Lung microvascular endothelial cell (primary cell): ENCODE results near the gene ZNF669. TPM values are rescaled to one million over a fixed set of nuclear protein-coding genes. Genes with fewer than 3 reads are reported as not detected.

Experiments
- DNase-seq, 2 donors: peaks; one replicate each; pipeline versions ENCODE4 v3.0.0 to v3.0.0-alpha.2; 2010; ENCODE audit warnings: low read depth in 2 of 2
- total RNA-seq: library from RNA; depleted of rRNA; stranded (reverse); fragments of >200 nt; gene quantifications from 2 replicates; pipeline ENCODE4 v1.2.1, GENCODE V29; 2014

ZNF669 gene
- total RNA-seq, 1 donor from 2014 or later, result 14.5 TPM

- DNase-seq, result peak in 1 of 2 donors; percentile 11
Observed at GRCh38 chr1:247111259-247111699, 7.1 kb upstream of the ZNF669 start.

GRCh38 chr1:247110627-247111258 is 6.6 kb upstream of the ZNF669 start:
- no peak for DNase-seq

DNA sequence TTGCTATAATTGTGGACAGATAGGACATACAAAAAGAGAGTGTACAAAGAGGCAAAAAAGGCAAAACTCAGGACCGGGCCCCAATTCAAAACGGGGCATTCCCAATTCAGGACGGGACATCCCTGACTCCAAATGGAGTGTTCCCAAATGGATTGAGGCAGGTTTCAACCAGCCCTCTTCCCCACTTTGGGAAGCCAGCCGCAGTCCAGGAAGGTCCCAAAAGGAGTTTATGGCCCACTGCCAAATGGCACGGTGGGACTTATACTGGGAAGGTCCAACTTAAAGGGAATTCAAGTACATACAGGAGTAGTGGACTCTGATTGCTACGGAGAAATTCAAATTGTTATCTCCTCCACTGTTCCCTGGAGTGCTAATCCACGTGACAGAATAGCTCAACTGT is 3.5 kb upstream of the ZNF669 start:
- no peak for DNase-seq

GRCh38 chr1:247105966-247106365 is 1.8 kb upstream of the ZNF669 start:
- no peak for DNase-seq

- DNase-seq, result no peak
Observed at GRCh38 chr1:247104965-247105364, 809 bp upstream of the ZNF669 start.

- DNase-seq, result no peak
Observed at GRCh38 chr1:247102381-247102780, 1.8 kb downstream of the ZNF669 start.

GRCh38 chr1:247100676-247101279 is 3.4 kb downstream of the ZNF669 start:
- DNase-seq, result no peak

DNA sequence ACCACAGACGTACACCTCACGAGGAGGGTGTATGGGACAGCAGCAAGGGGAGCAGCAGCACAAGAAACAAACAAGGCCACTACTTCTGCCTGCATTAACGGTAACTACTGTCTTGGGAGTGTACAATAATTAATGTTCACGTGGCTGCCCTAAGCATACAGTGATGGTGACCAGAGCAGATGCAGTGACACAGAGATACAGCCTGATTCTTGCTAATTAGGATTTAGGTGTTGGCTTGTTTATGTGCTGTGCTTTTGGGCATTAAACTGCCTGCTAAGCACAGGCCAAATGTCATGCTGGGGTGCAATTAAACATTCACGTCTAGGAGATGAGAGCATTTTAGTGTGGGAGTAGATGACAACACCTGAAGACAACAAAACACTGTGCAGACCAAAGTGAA is 7.2 kb downstream of the ZNF669 start:
- no peak for DNase-seq

DNA sequence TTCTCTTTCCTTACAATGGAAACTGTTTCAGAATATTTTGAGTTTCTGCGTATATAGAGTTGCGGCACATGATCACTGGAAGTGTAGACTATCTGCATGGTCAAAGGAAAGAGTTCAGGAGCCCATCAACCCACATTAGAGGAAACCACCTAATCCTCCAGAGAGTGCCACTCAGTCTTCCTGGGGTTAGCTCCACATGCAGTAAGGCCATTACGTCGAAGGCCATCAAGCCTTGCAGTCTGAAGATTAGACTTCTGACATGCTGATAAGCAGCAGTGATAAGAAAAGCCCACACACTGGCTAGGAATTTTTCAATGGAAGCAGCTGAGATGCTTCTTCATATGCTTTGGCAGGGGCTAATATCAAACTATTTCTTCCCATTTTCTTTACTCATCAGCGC is 7.6 kb downstream of the ZNF669 start:
- DNase-seq, result no peak

GRCh38 chr1:247096112-247096511 is 8.0 kb downstream of the ZNF669 start:
- DNase-seq, result no peak

DNA sequence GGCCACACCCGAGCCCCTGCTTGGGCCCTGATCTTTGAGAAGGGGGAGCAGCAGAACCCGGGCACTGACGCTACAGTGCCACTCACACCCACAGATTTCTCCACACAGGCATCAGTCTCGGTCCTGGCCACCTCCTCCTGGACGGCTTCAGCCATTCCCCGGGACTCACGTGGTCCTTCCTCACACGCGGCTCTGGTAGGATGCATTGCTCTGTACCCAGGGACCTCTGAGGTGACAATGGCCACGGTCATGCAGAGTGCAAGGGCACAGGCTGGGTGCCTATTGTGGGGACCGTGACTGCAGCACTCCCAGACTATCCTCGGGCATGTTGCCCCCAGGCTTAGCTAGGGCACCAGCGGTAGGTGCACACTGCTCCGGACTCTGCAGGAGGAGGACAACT is 13.7 kb downstream of the ZNF669 start:
- no peak for DNase-seq

GRCh38 chr1:247089616-247090375 is 14.4 kb downstream of the ZNF669 start:
- no peak for DNase-seq

DNA sequence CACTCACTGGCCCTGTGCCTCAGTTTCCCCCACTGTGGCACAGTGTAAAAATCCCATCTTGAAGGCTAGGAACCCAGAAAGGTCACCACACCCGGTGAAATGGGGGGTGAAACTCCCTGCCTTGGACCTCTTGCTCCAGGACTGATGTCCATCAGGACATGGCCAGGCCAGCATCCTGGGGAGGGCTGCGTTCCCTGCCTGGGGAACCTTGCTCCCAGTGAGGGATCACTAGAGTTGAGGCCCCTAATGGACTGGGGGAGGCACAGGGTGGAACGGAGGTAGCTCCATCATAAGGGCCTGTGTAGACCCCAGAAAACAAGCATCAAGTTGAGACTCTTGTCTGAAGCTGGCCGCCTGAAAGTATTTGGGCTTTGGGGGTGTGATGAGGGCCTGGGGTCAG is 15.2 kb downstream of the ZNF669 start:
- DNase-seq, result no peak

- DNase-seq, result no peak
Observed at GRCh38 chr1:247087256-247087655, 16.9 kb downstream of the ZNF669 start.

GRCh38 chr1:247085310-247085709 is 18.8 kb downstream of the ZNF669 start:
- DNase-seq, result no peak

- DNase-seq, result no peak
Observed at GRCh38 chr1:247084771-247085170, 19.4 kb downstream of the ZNF669 start.

DNA sequence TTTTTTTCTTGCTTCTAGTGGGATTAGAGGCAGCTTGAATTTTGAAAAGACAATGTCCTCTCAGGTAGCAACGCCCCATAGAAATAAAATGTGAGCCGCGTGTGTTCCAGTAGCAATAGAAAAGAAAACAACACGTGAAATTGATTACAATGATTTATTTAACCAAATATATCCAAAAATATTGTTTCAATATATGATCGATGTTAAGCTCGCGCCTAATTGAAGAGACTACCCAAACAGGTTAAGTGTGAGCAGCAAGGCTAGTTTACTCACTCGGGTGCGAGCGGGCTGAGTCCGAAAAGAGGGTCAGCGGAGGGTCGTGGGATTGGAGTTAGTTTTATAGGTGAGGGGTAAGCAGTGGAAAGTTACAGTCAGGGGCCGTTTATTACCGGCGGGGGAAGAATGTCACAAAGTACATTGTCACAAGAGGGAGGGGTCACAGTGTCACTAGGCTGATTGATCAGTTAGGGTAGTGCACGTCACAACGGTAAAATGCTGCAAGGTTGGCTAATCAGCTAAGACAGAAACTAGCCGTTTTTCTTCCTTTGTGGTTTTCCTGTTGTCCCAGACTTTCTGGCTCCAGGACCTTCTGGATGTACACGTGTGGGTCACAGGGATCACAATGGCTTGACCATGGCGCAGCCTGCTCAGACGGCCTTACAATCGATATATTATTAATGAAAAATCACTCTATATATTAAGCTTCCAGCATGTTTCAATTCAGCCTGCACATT is 24.8 kb downstream of the ZNF669 start:
- DNase-seq, result peak; percentile 20 to 57

DNA sequence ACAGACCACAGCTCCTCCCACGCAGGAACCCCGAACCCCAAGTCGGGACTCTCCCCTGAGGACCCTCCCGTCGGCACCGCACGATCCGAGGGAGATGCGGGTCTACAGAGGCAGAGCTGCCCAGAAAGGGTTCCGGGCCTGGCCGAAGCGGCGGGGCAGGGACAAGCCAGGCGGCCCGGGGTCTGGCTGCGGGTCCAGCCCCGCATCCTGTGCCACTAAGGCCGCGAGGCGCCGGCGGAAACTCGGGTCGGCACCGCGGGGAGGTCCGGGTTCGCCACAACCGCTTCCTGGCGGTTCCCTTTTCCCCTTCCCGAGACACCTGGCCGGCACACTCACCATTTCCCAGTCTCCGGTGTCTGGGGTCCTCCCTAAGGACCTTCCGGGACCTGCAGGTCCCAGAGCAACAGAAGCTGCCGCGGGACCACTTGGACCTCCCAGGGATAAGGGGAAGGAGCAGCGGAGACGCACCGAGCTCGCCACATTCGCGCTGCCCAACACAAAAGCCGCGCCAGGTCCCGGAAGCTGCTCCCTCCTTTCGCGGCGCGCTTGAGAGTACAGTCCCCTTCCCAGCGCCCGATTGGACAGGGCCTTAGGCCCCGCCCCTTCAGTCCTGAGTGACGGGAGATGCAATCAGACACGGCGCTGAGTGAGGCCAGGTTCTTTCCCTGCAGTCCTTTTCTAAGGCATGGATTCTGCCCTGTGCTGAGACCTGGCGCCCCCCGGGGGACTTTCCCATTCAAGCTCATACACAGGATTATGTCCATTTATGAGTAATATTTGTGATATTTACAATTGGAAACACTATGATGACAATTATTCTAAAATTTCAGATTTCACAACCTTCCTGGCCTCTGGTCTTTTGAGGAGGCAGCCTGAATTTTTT is 25.7 kb downstream of the ZNF669 start, which contains the start of gene ZNF670:
TSS of gene ZNF670 (minus strand) at position 554 of the 883 bp plus-strand sequence. CDS start at position 339, 215 bp downstream.
- DNase-seq, result peak; percentile 95 to 97

GRCh38 chr1:247077876-247078257 is 26.3 kb downstream of the ZNF669 start:
- DNase-seq, result peak in 1 of 2 donors; percentile 8

GRCh38 chr1:247077213-247077612 is 26.9 kb downstream of the ZNF669 start:
- no peak for DNase-seq

GRCh38 chr1:247070645-247071044 is 33.5 kb downstream of the ZNF669 start:
- DNase-seq, result no peak
